ENCODE measurements around the gene AFF1. TPM values are rescaled to one million over a fixed set of nuclear protein-coding genes. Genes with fewer than 3 reads are reported as not detected.

AFF1 gene
- total RNA-seq, 1 experiment from 2014 or later = 37.7 TPM

DNA sequence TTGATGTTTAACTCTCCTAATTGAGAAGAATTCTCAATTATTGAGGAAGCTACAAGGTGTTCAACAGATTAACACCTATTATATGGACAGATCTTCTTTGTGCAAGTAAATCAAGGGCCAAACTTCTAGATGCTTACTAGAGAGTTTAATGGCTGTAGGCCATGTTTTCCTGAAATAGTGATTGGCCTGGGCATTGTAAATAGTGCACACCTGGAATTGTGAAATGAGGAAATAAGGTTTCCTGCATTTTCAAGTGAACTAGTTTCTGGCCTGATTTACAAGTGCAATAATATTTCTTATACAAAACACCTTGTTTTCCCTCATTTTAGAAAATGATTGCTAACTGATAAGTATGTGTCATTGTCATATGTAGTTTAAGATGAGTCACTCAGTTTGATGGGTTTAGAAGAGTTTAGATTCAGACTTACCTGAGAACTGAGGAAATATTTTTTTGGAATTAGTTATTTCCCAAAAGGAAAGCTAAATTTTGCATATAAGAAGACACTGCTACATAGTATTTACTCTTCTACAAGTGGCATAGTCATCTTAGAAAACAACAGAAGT lies 21.2 kb downstream of the AFF1 start:
- TF ChIP-seq, protein P1, sequence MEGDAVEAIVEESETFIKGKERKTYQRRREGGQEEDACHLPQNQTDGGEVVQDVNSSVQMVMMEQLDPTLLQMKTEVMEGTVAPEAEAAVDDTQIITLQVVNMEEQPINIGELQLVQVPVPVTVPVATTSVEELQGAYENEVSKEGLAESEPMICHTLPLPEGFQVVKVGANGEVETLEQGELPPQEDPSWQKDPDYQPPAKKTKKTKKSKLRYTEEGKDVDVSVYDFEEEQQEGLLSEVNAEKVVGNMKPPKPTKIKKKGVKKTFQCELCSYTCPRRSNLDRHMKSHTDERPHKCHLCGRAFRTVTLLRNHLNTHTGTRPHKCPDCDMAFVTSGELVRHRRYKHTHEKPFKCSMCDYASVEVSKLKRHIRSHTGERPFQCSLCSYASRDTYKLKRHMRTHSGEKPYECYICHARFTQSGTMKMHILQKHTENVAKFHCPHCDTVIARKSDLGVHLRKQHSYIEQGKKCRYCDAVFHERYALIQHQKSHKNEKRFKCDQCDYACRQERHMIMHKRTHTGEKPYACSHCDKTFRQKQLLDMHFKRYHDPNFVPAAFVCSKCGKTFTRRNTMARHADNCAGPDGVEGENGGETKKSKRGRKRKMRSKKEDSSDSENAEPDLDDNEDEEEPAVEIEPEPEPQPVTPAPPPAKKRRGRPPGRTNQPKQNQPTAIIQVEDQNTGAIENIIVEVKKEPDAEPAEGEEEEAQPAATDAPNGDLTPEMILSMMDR (IDR thresholded peaks at IDR 0.05; ENCODE audit: unreplicated experiment) = no peak
- BruUV-seq (replicated peaks) = no TSS peak
- CTCF ChIA-PET = no interaction called here

DNA sequence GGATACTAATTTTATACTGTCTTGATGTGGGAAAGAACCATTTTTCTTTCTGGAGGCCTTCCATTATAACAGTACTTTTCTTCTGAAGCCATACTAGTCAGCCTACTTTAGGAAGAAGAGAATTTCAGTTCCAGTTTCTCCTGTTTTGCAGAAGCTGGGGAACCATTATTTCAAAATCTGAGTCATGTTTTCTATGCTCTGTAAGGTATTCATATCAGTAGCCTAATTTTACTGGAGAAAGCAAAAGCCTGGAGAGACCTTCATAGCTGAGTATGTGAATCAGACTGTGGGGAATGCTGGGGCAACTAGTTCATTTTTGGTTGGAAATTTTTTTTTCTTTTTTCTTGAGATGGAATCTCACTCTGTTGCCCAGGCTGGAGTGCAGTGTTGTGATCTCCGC lies 22.4 kb downstream of the AFF1 start:
- Mint-ChIP-seq H3K4me3 (ENCODE audit: low read depth, unreplicated experiment) (no peak overlapping the region), H3K9me3 (ENCODE audit: low read depth, unreplicated experiment) (no peaks in the 10 kb centered on the region), H3K4me1 (ENCODE audit: low read depth, unreplicated experiment) (no peaks in the 10 kb centered on the region)

More for the DNA sequence above, 21.2 kb downstream of the AFF1 start:
- Mint-ChIP-seq H3K27ac (ENCODE audit: unreplicated experiment) (no peak overlapping the region), H3K4me3 (ENCODE audit: low read depth, unreplicated experiment) (no peak overlapping the region), H3K36me3 (ENCODE audit: insufficient read depth, unreplicated experiment) (no peaks in the 10 kb centered on the region), H3K27me3 (ENCODE audit: unreplicated experiment) (no peaks in the 10 kb centered on the region), H3K9me3 (ENCODE audit: low read depth, unreplicated experiment) (no peaks in the 10 kb centered on the region), H3K4me1 (ENCODE audit: low read depth, unreplicated experiment) (no peaks in the 10 kb centered on the region)
- intact Hi-C loops (cut with micrococcal nuclease; ENCODE audit: unreplicated experiment) = no loop called here
- no peak for DNase-seq

DNA sequence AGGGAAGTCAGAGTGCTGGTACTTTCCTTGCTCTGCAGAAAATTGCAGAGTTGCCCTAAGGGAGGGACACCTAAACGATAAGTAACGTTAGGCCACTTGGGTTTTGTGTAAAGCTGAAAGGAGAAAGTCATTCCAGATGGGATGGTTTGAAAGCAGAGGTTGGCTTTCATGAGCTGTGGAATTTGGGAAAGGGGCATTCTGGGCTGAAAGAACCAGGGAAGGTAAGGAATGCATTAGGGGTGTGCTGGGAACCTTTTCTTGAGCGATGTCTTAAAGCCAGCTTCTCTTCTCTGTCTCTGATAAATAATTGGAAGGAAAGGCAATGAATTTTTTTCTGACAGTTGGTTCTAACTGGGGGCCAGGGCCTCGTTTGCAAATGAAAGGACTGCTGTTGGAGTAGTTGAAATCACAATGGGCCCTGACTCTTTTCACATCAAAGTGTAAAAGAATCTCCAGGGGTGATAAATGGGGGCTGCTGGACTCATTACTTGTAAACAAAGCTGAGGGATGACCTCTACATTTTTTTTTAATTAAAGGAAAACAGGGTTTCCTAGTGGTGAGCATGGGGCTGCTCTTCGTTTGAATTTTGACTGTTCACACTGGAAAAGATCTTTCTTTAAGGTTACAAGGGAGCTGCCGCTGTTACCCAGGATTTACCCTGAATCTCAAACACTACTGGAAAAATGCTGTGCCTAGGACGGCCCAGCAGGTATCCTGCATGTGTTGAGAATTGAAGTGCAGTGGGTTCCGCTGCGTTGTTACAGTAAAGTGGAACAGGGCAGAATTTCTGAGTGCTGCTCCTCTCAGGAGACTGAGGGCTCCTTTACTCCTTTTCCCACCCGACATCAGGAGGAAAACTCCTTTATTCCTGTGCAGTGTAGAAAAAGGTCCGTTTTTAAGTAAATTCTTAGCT lies 25.0 kb downstream of the AFF1 start:
- Mint-ChIP-seq H3K4me3 (ENCODE audit: low read depth, unreplicated experiment) (no peak overlapping the region), H3K36me3 (ENCODE audit: insufficient read depth, unreplicated experiment) (no peaks in the 10 kb centered on the region), H3K4me1 (ENCODE audit: low read depth, unreplicated experiment) (peaks cover 7% of the 10 kb centered on the region), H3K27me3 (ENCODE audit: unreplicated experiment) (no peaks in the 10 kb centered on the region), H3K27ac (ENCODE audit: unreplicated experiment) (no peak overlapping the region), H3K9me3 (ENCODE audit: low read depth, unreplicated experiment) (no peaks in the 10 kb centered on the region)
- no TSS peak for BruUV-seq (replicated peaks)
- CTCF ChIA-PET = no interaction called here
- intact Hi-C loops (cut with micrococcal nuclease; ENCODE audit: unreplicated experiment) = no loop called here
- TF ChIP-seq, protein P1 (IDR thresholded peaks at IDR 0.05; ENCODE audit: unreplicated experiment) = no peak
- no peak for DNase-seq

More for the DNA sequence above, 22.4 kb downstream of the AFF1 start:
- no peak overlapping the region for H3K27ac Mint-ChIP-seq (ENCODE audit: unreplicated experiment)
- BruUV-seq (replicated peaks) = no TSS peak
- TF ChIP-seq, protein P1 (IDR thresholded peaks at IDR 0.05; ENCODE audit: unreplicated experiment) = no peak
- no peaks in the 10 kb centered on the region for H3K36me3 Mint-ChIP-seq (ENCODE audit: insufficient read depth, unreplicated experiment)
- DNase-seq = no peak
- intact Hi-C loops (cut with micrococcal nuclease; ENCODE audit: unreplicated experiment) = no loop called here
- CTCF ChIA-PET = no interaction called here
- no peaks in the 10 kb centered on the region for H3K27me3 Mint-ChIP-seq (ENCODE audit: unreplicated experiment)

- Mint-ChIP-seq H3K4me1 (ENCODE audit: low read depth, unreplicated experiment) (peaks cover 7% of the 10 kb centered on the region), H3K27me3 (ENCODE audit: unreplicated experiment) (no peaks in the 10 kb centered on the region), H3K27ac (ENCODE audit: unreplicated experiment) (no peak overlapping the region), H3K36me3 (ENCODE audit: insufficient read depth, unreplicated experiment) (no peaks in the 10 kb centered on the region), H3K9me3 (ENCODE audit: low read depth, unreplicated experiment) (no peaks in the 10 kb centered on the region), H3K4me3 (ENCODE audit: low read depth, unreplicated experiment) (no peak overlapping the region)
- TF ChIP-seq, protein P1 (IDR thresholded peaks at IDR 0.05; ENCODE audit: unreplicated experiment) = no peak
- no peak for DNase-seq
- no TSS peak for BruUV-seq (replicated peaks)
- intact Hi-C loops (cut with micrococcal nuclease; ENCODE audit: unreplicated experiment) = no loop called here
- CTCF ChIA-PET = no interaction called here
Observed at GRCh38 chr4:86960557-86960961, 25.7 kb downstream of the AFF1 start.
